CD4-positive, alpha-beta T cell (primary cell): Measurements from ENCODE around the gene GUCD1. TPM values are rescaled to one million over a fixed set of nuclear protein-coding genes. Genes with fewer than 3 reads are reported as not detected.

Experiments
- ATAC-seq: fragments of 200-7000 bp; cut with Tn5 transposase; one replicate; pipeline ENCODE4 v1.10.0; 2022; ENCODE audit warnings: mild to moderate bottlenecking; ENCODE audit not compliant: poor library complexity
- CTCF ChIA-PET: fragments of 350-600 bp; sonication (Branson Sonifier 250); formaldehyde crosslinking; loops from one replicate; lab custom pipeline; 2021; ENCODE audit warnings: antibody characterized with exemption, inconsistent platforms; lab: Charles Lee
- POLR2A ChIA-PET: fragments of 350-600 bp; sonication (Branson Sonifier 250); formaldehyde crosslinking; loops from one replicate; lab custom pipeline; 2021; ENCODE audit warnings: antibody characterized with exemption, inconsistent platforms; lab: Charles Lee
- DNase-seq, 14 experiments: peaks; one replicate each; pipeline ENCODE4 v3.0.0-alpha.2; 2013 to 2020; ENCODE audit warnings: mixed read lengths in 2 of 14
- H3K27ac ChIP-seq, 2 donors: one replicate each; pipeline versions ENCODE4 v1.5.1 to v1.7.0; 2013; ENCODE audit warnings: low read length in 2 of 2, low read depth in 1 of 2, mild to moderate bottlenecking in 1 of 2
- H3K27me3 ChIP-seq, 2 experiments: 1 replicate in 1 of 2; 2 replicates in 1 of 2; pipeline versions ENCODE4 v1.6.1 to v1.7.0; 2013; ENCODE audit warnings: low read length in 2 of 2, control low read depth in 1 of 2, mild to moderate bottlenecking in 1 of 2, moderate library complexity in 1 of 2; ENCODE audit not compliant: insufficient read depth in 2 of 2, control insufficient read depth in 1 of 2
- H3K36me3 ChIP-seq: one replicate; pipeline ENCODE4 v1.6.1; 2013; ENCODE audit warnings: low read length, control low read depth; ENCODE audit not compliant: insufficient read depth
- H3K4me1 ChIP-seq: one replicate; pipeline ENCODE4 v1.6.1; 2013; ENCODE audit warnings: low read length, control low read depth; ENCODE audit not compliant: insufficient read depth
- H3K4me3 ChIP-seq: one replicate; pipeline ENCODE4 v1.5.1; 2013; ENCODE audit warnings: mild to moderate bottlenecking, low read length, moderate library complexity
- H3K9me3 ChIP-seq, 2 experiments: 1 replicate in 1 of 2; 2 replicates in 1 of 2; pipeline versions ENCODE4 v1.6.1 to v1.7.0; 2013; ENCODE audit warnings: low read length in 2 of 2, mild to moderate bottlenecking in 2 of 2, control low read depth in 1 of 2, moderate library complexity in 1 of 2; ENCODE audit not compliant: control insufficient read depth in 1 of 2, insufficient read depth in 1 of 2
- H3K27ac Mint-ChIP-seq: one replicate; pipeline ENCODE4 v1.8.0; 2020; ENCODE audit warnings: mixed read lengths
- H3K27me3 Mint-ChIP-seq: one replicate; pipeline ENCODE4 v1.8.0; 2021; ENCODE audit warnings: mixed read lengths
- H3K36me3 Mint-ChIP-seq: one replicate; pipeline ENCODE4 v1.8.0; 2021; ENCODE audit warnings: low read depth, mixed read lengths
- H3K4me1 Mint-ChIP-seq: one replicate; pipeline ENCODE4 v1.8.0; 2021; ENCODE audit warnings: low read depth, mixed read lengths
- H3K4me3 Mint-ChIP-seq: one replicate; pipeline ENCODE4 v1.8.0; 2020; ENCODE audit warnings: mild to moderate bottlenecking, mixed read lengths
- H3K9me3 Mint-ChIP-seq: one replicate; pipeline ENCODE4 v1.8.0; 2020; ENCODE audit warnings: mixed read lengths
- CTCF ChIP-seq: fragments of 200-600 bp; IDR thresholded peaks from one replicate; pipeline ENCODE4 v1.8.0; 2022; ENCODE audit warnings: antibody characterized with exemption, mild to moderate bottlenecking
- intact Hi-C, 2 experiments: fragments of 100-400 bp; cut with DNase I in 1 of 2; cut with micrococcal nuclease in 1 of 2; formaldehyde crosslinking; loops; one replicate each; pipeline versions ENCODE4 v1.15.1 to v1.9.0; 2023 to 2025; cut with DNase I, micrococcal nuclease
- total RNA-seq, 174 experiments: library from RNA in 2 of 174; stranded (reverse) in 2 of 174; gene quantifications; one replicate each; pipeline ENCODE4 v1.2.3 and lab custom pipeline; 2021 to 2026

GUCD1 gene
- total RNA-seq, 2 experiments from 2014 or later = 60.9 to 68.3 TPM

GRCh38 chr22:24592058-24592850 lies 37.3 kb upstream of the GUCD1 start:
- peak in 1 of 14 experiments; percentile 15 for DNase-seq
- no peak overlapping the region for H3K27ac ChIP-seq
- POLR2A ChIA-PET = no interaction called here
- no peak overlapping the region for H3K4me3 ChIP-seq
- no peak overlapping the region for H3K27ac Mint-ChIP-seq
- no peaks in the 10 kb centered on the region for H3K9me3 Mint-ChIP-seq
- H3K9me3 ChIP-seq = peaks cover 0 to 4% of the 10 kb centered on the region in 2 experiments
- intact Hi-C loops = no loop called here
- peaks cover 5% of the 10 kb centered on the region for H3K4me1 Mint-ChIP-seq
- H3K4me3 Mint-ChIP-seq = peak overlapping the region; percentile 71
- no peaks in the 10 kb centered on the region for H3K36me3 ChIP-seq
- no peak for TF ChIP-seq CTCF
- H3K27me3 Mint-ChIP-seq = peaks cover 6% of the 10 kb centered on the region
- CTCF ChIA-PET = no interaction called here
- peaks cover 3 to 6% of the 10 kb centered on the region in 2 experiments for H3K27me3 ChIP-seq
- ATAC-seq = no peak
- H3K4me1 ChIP-seq = peaks cover 12% of the 10 kb centered on the region
- H3K36me3 Mint-ChIP-seq = no peaks in the 10 kb centered on the region

GRCh38 chr22:24591286-24591830 lies 36.4 kb upstream of the GUCD1 start:
- ChIA-PET POLR2A (no interaction called here), CTCF (no interaction called here)
- Histone ChIP-seq H3K4me1 (peaks cover 12% of the 10 kb centered on the region), H3K27ac (no peak overlapping the region), H3K4me3 (no peak overlapping the region), H3K27me3 (peaks cover 3 to 6% of the 10 kb centered on the region in 2 experiments), H3K36me3 (no peaks in the 10 kb centered on the region), H3K9me3 (peaks cover 0 to 4% of the 10 kb centered on the region in 2 experiments)
- Mint-ChIP-seq H3K9me3 (no peaks in the 10 kb centered on the region), H3K4me1 (peaks cover 5% of the 10 kb centered on the region), H3K27me3 (peaks cover 6% of the 10 kb centered on the region), H3K4me3 (no peak overlapping the region), H3K36me3 (no peaks in the 10 kb centered on the region), H3K27ac (no peak overlapping the region)
- DNase-seq = no peak
- ATAC-seq = no peak
- TF ChIP-seq CTCF = no peak
- intact Hi-C loops = no loop called here

GRCh38 chr22:24590596-24591173 lies 35.7 kb upstream of the GUCD1 start:
- POLR2A ChIA-PET = no interaction called here
- H3K27me3 Mint-ChIP-seq = peaks cover 6% of the 10 kb centered on the region
- H3K36me3 ChIP-seq = no peaks in the 10 kb centered on the region
- peaks cover 3 to 6% of the 10 kb centered on the region in 2 experiments for H3K27me3 ChIP-seq
- DNase-seq (no peak), ATAC-seq (no peak)
- H3K4me1 Mint-ChIP-seq = peaks cover 5% of the 10 kb centered on the region
- peaks cover 0 to 4% of the 10 kb centered on the region in 2 experiments for H3K9me3 ChIP-seq
- H3K27ac Mint-ChIP-seq = no peak overlapping the region
- no peak for TF ChIP-seq CTCF
- no peaks in the 10 kb centered on the region for H3K9me3 Mint-ChIP-seq
- H3K4me1 ChIP-seq = peaks cover 12% of the 10 kb centered on the region
- H3K4me3 ChIP-seq = no peak overlapping the region
- H3K36me3 Mint-ChIP-seq = no peaks in the 10 kb centered on the region
- no peak overlapping the region for H3K27ac ChIP-seq
- intact Hi-C loops = no loop called here
- CTCF ChIA-PET = no interaction called here
- no peak overlapping the region for H3K4me3 Mint-ChIP-seq
